SK-N-MC (cell line): ENCODE measurements around the gene CCDC57.

ENCODE experiments used
- DNase-seq: peaks from one replicate; pipeline ENCODE4 v3.0.0-alpha.2; 2011; ENCODE audit warnings: low read depth, low spot score
- H3K27ac ChIP-seq: fragments of 200-600 bp; sonication (generic); 2 replicates; pipeline ENCODE4 v1.5.1; 2016; ENCODE audit warnings: mixed run types
- H3K36me3 ChIP-seq: fragments of 200-600 bp; sonication (generic); 2 replicates; pipeline ENCODE4 v1.6.1; 2017; ENCODE audit warnings: antibody characterized with exemption, low read length, mixed read lengths; ENCODE audit not compliant: insufficient read depth
- H3K4me3 ChIP-seq: fragments of 200-600 bp; sonication (generic); 2 replicates; pipeline ENCODE4 v1.5.1; 2016
- H3K9ac ChIP-seq: fragments of 200-600 bp; sonication (generic); 2 replicates; pipeline ENCODE4 v1.8.0; 2017; ENCODE audit warnings: mixed run types, mixed read lengths; ENCODE audit not compliant: insufficient read length
- H3K9me3 ChIP-seq: fragments of 200-600 bp; sonication (generic); 2 replicates; pipeline ENCODE4 v1.6.1; 2017; ENCODE audit warnings: low read depth, mild to moderate bottlenecking, antibody characterized with exemption, low read length, moderate library complexity, mixed read lengths
- EZH2 ChIP-seq: fragments of 200-600 bp; sonication (generic); IDR thresholded peaks from one replicate; pipeline ENCODE4 v1.6.1; 2017; ENCODE audit warnings: antibody characterized with exemption
- FOXP2 ChIP-seq: optimal IDR thresholded peaks from 2 replicates; pipeline ENCODE3; 2011; ENCODE audit warnings: mild to moderate bottlenecking, moderate library complexity; ENCODE audit not compliant: insufficient read depth; ENCODE audit errors: extremely low read length, control extremely low read depth
- POLR2AphosphoS5 ChIP-seq: IDR thresholded peaks from 2 replicates; pipeline ENCODE4 v1.6.1; 2012; ENCODE audit warnings: mild to moderate bottlenecking, low read depth, low read length, borderline replicate concordance

CCDC57 gene

GRCh38 chr17:82110298-82110697 lies 102.3 kb downstream of the CCDC57 start:
- H3K27ac ChIP-seq: peak overlapping the region; percentile 5; the same call in 1 of the 2 replicates
- DNase-seq: no peak

GRCh38 chr17:82108961-82109475 lies 103.6 kb downstream of the CCDC57 start:
- no peak for TF ChIP-seq EZH2
- TF ChIP-seq FOXP2: no peak
- TF ChIP-seq POLR2AphosphoS5: no peak
- Histone ChIP-seq H3K27ac (peak overlapping the region; percentile 79), H3K36me3 (no peaks in the 10 kb centered on the region; the same call in 1 of the 2 replicates), H3K9me3 (no peaks in the 10 kb centered on the region), H3K9ac (peak overlapping the region; percentile 50), H3K4me3 (no peak overlapping the region)
- no peak for DNase-seq

More at GRCh38 chr17:82110298-82110697, 102.3 kb downstream of the CCDC57 start:
- Histone ChIP-seq H3K9me3 (no peaks in the 10 kb centered on the region), H3K4me3 (no peak overlapping the region), H3K9ac (no peak overlapping the region), H3K36me3 (no peaks in the 10 kb centered on the region; the same call in 1 of the 2 replicates)
- TF ChIP-seq FOXP2 (no peak), POLR2AphosphoS5 (no peak), EZH2 (no peak)

GRCh38 chr17:82108496-82108945 lies 104.1 kb downstream of the CCDC57 start:
- H3K9me3 ChIP-seq: no peaks in the 10 kb centered on the region
- no peak for DNase-seq
- H3K27ac ChIP-seq: peak overlapping the region; percentile 79
- no peaks in the 10 kb centered on the region; the same call in 1 of the 2 replicates for H3K36me3 ChIP-seq
- H3K9ac ChIP-seq: peak overlapping the region; percentile 50
- no peak overlapping the region for H3K4me3 ChIP-seq
- TF ChIP-seq POLR2AphosphoS5 (no peak), EZH2 (no peak), FOXP2 (no peak)

- peak overlapping the region; percentile 79; the same call in 1 of the 2 replicates for H3K27ac ChIP-seq
Measured at GRCh38 chr17:82108038-82108437, 104.6 kb downstream of the CCDC57 start.

GRCh38 chr17:82107341-82107860 lies 105.2 kb downstream of the CCDC57 start:
- H3K27ac ChIP-seq: no peak overlapping the region

More at GRCh38 chr17:82108038-82108437, 104.6 kb downstream of the CCDC57 start:
- no peak overlapping the region for H3K4me3 ChIP-seq
- no peak for DNase-seq
- H3K9me3 ChIP-seq: no peaks in the 10 kb centered on the region
- H3K36me3 ChIP-seq: no peaks in the 10 kb centered on the region; the same call in 1 of the 2 replicates
- H3K9ac ChIP-seq: no peak overlapping the region
- no peak for TF ChIP-seq EZH2
- no peak for TF ChIP-seq POLR2AphosphoS5
- no peak for TF ChIP-seq FOXP2

GRCh38 chr17:82106688-82107305 lies 105.8 kb downstream of the CCDC57 start:
- no peaks in the 10 kb centered on the region for H3K9me3 ChIP-seq
- DNase-seq: no peak
- no peaks in the 10 kb centered on the region for H3K36me3 ChIP-seq
- H3K27ac ChIP-seq: peak overlapping the region; percentile 48
- TF ChIP-seq EZH2: no peak
- TF ChIP-seq FOXP2: no peak
- no peak for TF ChIP-seq POLR2AphosphoS5
- no peak overlapping the region for H3K9ac ChIP-seq
- peak overlapping the region; percentile 51 for H3K4me3 ChIP-seq

More at GRCh38 chr17:82107341-82107860, 105.2 kb downstream of the CCDC57 start:
- Histone ChIP-seq H3K4me3 (no peak overlapping the region), H3K9ac (no peak overlapping the region), H3K9me3 (no peaks in the 10 kb centered on the region), H3K36me3 (no peaks in the 10 kb centered on the region; the same call in 1 of the 2 replicates)
- no peak for DNase-seq
- TF ChIP-seq EZH2 (no peak), POLR2AphosphoS5 (no peak), FOXP2 (no peak)

- peak overlapping the region; percentile 48 for H3K27ac ChIP-seq
- H3K4me3 ChIP-seq: peak overlapping the region; percentile 51
- H3K9me3 ChIP-seq: no peaks in the 10 kb centered on the region
- no peak for DNase-seq
- H3K36me3 ChIP-seq: no peaks in the 10 kb centered on the region
- TF ChIP-seq POLR2AphosphoS5 (no peak; the same call in none of the 2 replicates), EZH2 (no peak), FOXP2 (no peak)
- no peak overlapping the region for H3K9ac ChIP-seq
Measured at GRCh38 chr17:82105882-82106687, 106.6 kb downstream of the CCDC57 start.

GRCh38 chr17:82105417-82105881 lies 107.2 kb downstream of the CCDC57 start:
- DNase-seq: no peak
- Histone ChIP-seq H3K9ac (no peak overlapping the region), H3K9me3 (no peaks in the 10 kb centered on the region), H3K36me3 (no peaks in the 10 kb centered on the region), H3K4me3 (no peak overlapping the region), H3K27ac (peak overlapping the region; percentile 63)
- TF ChIP-seq POLR2AphosphoS5: no peak
- no peak for TF ChIP-seq EZH2
- no peak for TF ChIP-seq FOXP2
